NCI-H146 treated with DMSO at 0.1 percent for 48 hours (cell line): ENCODE measurements around the gene RBM19.
A peak's percentile ranks its signal among the peaks of the same experiment; 100 is the strongest.
"Not testable (repeated sequence)": the region's sequence is repeated elsewhere in the genome, so short reads cannot be mapped to it uniquely, and the experiment has no call there.

ENCODE experiments used
- DNase-seq: peaks from one replicate; lab custom pipeline; 2025; ENCODE audit not compliant: unreplicated experiment; lab: John Stamatoyannopoulos, UW

The RBM19 gene

GRCh38 chr12:113965951-113966797 lies at the start of gene RBM19:
Gene RBM19, minus strand, starts transcription at chr12:113966325. Its CDS starts 98 bp downstream, at chr12:113966227.
- DNase-seq: peak; percentile 90

GRCh38 chr12:114015851-114016250 lies 49.7 kb upstream of the RBM19 start:
- DNase-seq: no peak

- peak; percentile 37 for DNase-seq
Observed at GRCh38 chr12:114013575-114014345, 47.6 kb upstream of the RBM19 start.

- DNase-seq: no peak
Observed at GRCh38 chr12:114012744-114013431, 46.8 kb upstream of the RBM19 start.

GRCh38 chr12:114011711-114012110 lies 45.6 kb upstream of the RBM19 start:
- DNase-seq: peak; percentile 34

- no peak for DNase-seq
Observed at GRCh38 chr12:114006482-114007425, 40.6 kb upstream of the RBM19 start.

- no peak for DNase-seq
Observed at GRCh38 chr12:114004402-114004801, 38.3 kb upstream of the RBM19 start.

GRCh38 chr12:114003286-114003685 lies 37.2 kb upstream of the RBM19 start:
- no peak for DNase-seq

- DNase-seq: no peak
Observed at GRCh38 chr12:114001511-114002340, 35.6 kb upstream of the RBM19 start.

GRCh38 chr12:114000861-114001260 lies 34.7 kb upstream of the RBM19 start:
- no peak for DNase-seq

GRCh38 chr12:114000261-114000660 lies 34.1 kb upstream of the RBM19 start:
- DNase-seq: not testable (repeated sequence)

- peak; percentile 41 for DNase-seq
Observed at GRCh38 chr12:113997365-113997764, 31.2 kb upstream of the RBM19 start.

GRCh38 chr12:113996026-113996425 lies 29.9 kb upstream of the RBM19 start:
- no peak for DNase-seq

- DNase-seq: no peak
Observed at GRCh38 chr12:113994051-113994450, 27.9 kb upstream of the RBM19 start.

- DNase-seq: not testable (repeated sequence)
Observed at GRCh38 chr12:113992751-113993150, 26.6 kb upstream of the RBM19 start.

GRCh38 chr12:113991224-113992044 lies 25.3 kb upstream of the RBM19 start:
- DNase-seq: no peak

- no peak for DNase-seq
Observed at GRCh38 chr12:113990250-113991223, 24.4 kb upstream of the RBM19 start.
